HG02610 (cell line): ENCODE results near the gene SFTPA2.
"Not testable (repeated sequence)": the region's sequence is repeated elsewhere in the genome, so short reads cannot be mapped to it uniquely, and the experiment has no call there.

Experiments used
- ATAC-seq: cut with Tn5 transposase; IDR thresholded peaks from one replicate; pipeline ENCODE4 v1.9.1; 2021; ENCODE audit warnings: mild to moderate bottlenecking, moderate library complexity; ENCODE audit not compliant: unreplicated experiment

Gene SFTPA2

GRCh38 chr10:79560160-79560709 lies at the start of gene SFTPA2:
SFTPA2 (minus strand) TSS chr10:79560407; CDS start chr10:79559483, 924 bp downstream.
- no peak for ATAC-seq

- no peak for ATAC-seq
Measured at GRCh38 chr10:79608505-79609375, 48.5 kb upstream of the SFTPA2 start.

GRCh38 chr10:79605308-79605707 lies 45.1 kb upstream of the SFTPA2 start:
- ATAC-seq, result no peak

GRCh38 chr10:79604294-79604693 lies 44.1 kb upstream of the SFTPA2 start:
- ATAC-seq, result no peak

- no peak for ATAC-seq
Measured at GRCh38 chr10:79602953-79603352, 42.7 kb upstream of the SFTPA2 start.

DNA sequence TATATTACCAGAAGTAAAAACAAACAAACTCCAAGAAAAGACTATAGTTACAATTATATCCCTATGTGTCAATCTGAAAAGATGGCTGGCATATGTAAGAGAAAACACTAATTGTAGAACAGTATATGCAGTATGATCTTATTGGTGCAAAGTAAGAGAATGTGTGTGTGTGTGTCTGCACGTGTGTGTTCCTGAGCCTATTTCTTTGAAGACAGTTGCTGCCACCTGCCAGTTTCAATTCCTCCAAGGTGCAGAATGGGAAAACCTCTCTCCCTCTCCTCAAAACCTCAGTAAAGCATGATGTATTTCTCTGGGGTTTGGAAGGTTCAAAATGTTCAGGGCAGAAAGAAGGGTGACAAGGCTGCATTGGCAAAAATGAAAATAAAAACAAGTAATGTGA lies 41.7 kb upstream of the SFTPA2 start:
- ATAC-seq, result no peak

- not testable (repeated sequence) for ATAC-seq
Measured at GRCh38 chr10:79599644-79600043, 39.4 kb upstream of the SFTPA2 start.

DNA sequence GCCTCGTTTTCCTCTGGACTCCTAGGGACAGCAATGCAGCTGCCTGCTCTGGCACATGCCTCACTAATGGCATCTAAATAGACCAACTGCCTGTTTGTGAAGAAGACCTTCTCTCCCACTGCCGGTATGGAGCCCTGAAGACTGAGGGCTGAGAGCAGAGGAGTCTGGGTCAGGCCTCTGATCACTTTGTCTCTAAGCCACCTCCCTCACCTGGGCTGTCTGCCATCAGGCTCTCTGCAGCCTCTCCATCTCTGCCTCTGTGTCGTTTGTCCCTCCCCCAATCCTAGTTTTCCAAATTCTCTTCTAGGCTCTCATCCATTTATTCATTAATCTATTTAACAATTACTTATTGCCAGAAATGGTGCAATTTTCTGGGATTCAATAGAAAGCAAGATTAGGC lies 35.3 kb upstream of the SFTPA2 start:
- ATAC-seq, result no peak

- not testable (repeated sequence) for ATAC-seq
Measured at GRCh38 chr10:79594565-79594964, 34.4 kb upstream of the SFTPA2 start.

DNA sequence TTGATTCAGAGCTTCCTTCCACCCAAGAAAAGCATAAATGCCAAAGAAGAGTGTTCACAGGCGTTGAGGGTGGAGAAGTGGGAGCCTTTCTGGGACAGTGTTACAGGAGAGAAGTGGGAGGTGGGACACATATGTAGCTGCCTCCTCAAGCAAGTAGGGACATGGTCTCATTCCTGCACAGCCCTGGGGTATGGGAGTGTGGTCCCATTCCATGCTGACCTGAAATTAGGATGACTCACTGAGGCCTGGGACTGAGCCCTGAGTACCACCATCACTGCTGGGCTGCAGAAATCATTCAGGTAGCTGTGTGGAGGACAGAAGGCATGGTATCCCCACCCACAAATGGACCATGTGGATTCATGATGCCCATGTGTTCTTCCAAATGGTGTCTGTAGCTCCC lies 33.2 kb upstream of the SFTPA2 start:
- no peak for ATAC-seq

DNA sequence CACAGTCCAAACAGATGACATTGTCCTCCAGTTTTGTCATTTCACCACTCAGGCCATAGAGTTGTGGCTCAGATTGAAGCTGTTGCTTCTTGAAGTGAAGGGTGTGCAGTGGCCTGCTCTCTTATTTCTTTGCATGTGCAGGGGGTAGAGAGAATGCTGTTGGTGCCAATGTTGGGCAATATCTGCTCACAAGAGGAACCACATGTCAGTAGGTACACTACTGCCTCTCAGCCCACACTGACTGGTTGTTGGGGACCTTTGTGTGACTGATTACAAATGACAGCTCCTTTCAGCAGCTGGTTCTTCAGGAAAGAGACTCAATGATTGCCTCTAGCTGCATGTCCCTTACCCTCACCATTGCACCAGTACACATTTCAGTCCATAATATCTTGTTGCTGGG lies 28.6 kb upstream of the SFTPA2 start:
- ATAC-seq, result no peak

DNA sequence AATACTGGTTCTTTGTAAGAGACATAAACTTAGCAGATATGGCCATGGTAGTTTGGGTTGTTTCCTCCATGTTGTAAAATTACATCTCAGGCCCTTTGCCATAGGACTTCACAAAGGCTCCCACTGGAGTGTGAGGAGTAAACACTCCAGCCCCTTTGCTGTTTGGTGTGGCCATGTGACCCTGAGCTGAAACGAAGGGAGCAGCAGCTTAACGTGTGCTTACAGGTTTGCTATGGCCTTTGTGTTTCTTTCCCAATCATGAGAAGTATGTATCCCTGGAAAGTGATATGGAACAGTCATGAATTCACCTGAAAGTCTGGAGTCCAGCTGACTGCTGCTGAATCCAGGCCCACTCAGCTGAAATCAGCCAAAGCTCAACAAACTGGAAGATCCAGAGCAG lies 26.7 kb upstream of the SFTPA2 start:
- no peak for ATAC-seq

DNA sequence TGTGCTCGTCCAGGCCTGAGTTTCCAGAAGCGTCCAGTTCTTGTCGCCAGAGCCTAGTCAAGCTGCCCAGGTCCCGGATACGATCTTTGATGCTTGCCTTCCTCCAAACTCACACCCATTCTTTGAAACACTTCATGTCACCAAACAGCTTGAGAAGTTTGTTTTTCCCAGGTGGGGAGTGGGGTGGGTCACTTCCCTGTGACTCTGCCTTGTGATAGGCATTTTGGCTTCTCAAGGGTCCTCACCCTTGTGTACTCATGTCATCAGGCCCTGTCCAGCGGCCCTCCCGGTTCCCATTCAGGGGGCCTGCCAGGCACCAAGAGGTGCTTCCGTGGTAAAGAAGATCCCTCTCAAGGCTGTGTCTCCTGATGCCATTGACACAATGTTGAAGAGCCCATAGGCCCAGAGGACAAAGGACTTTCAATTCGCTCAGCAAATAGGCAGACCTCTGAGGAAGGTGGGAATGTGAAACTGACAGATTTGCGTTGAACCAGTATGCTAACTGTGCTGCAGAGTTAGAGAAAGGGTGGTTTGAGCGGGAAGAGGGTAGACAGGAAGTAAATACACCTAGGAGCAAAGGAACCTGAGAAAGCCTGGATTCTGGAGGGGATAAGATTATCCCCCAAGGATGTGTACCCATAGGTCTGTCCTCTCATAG lies 25.8 kb upstream of the SFTPA2 start:
- no peak for ATAC-seq

DNA sequence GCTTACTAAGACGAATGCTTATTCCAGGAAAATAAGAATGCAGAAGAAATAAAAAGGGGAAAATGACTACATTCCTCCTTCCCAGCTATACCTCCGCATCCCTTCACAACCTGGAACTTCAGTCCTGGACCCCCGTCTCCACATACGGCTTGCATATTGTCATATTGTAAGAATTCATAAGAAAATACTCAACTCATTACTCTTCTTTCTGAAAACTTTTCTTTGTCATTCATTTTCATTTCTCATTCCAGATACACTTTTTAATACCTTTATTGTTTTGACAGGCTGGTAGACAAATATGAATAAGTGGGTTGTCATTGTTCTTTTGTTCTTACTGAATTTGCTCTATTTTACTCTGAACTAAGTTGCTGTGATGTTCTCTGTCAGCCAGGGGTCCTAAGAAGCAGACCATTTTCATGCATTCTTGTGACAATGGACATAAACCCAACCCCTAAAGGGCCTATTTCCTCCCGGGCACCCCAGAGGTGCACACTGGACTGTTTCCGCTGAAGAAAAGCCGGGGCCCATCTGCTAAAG lies 23.3 kb upstream of the SFTPA2 start:
- ATAC-seq, result no peak

DNA sequence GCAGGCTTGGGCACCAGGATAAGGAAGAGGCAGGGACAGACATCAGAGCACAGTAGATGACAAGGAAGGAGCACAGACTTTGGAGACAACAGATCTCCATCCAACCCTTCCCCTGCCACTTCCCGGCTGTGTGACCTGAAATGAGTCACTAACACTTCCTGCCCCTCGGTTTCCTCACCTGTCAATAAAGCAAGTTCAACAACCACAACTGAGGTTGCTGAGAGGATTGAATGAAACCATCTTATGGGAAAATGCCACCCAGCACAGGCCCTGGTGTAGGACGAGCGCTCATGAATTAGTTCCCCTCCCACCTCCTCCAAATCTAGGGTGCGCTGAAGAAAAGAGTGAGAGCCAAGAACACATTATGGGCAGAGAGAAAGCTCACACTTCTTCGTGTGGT lies 22.7 kb upstream of the SFTPA2 start:
- ATAC-seq, result not testable (repeated sequence)

GRCh38 chr10:79582096-79582495 lies 21.9 kb upstream of the SFTPA2 start:
- no peak for ATAC-seq

DNA sequence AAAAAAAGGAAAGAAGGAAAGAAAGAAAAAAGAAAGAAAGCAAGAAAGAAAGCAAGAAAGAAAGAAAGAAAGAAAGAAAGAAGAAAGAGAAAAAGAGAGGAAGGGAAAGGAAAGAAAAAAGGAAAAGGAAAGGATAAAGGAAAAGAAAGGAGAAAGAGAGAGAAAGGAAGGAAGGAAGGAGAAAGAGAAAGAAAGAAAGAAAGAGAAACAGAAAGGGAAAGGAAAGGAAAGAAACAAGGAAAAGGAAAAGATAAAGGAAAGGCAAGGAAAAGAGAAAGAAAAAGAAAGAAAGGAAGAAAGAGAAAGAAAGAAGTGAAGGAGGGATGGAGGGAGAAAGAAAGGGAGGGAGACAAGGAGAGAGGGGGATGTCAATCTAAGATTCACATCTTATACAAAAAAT lies 20.8 kb upstream of the SFTPA2 start:
- ATAC-seq, result no peak

- ATAC-seq, result no peak
Measured at GRCh38 chr10:79579361-79579760, 19.2 kb upstream of the SFTPA2 start.

- ATAC-seq, result not testable (repeated sequence)
Measured at GRCh38 chr10:79570624-79571023, 10.4 kb upstream of the SFTPA2 start.

GRCh38 chr10:79563426-79563825 lies 3.2 kb upstream of the SFTPA2 start:
- ATAC-seq, result no peak

DNA sequence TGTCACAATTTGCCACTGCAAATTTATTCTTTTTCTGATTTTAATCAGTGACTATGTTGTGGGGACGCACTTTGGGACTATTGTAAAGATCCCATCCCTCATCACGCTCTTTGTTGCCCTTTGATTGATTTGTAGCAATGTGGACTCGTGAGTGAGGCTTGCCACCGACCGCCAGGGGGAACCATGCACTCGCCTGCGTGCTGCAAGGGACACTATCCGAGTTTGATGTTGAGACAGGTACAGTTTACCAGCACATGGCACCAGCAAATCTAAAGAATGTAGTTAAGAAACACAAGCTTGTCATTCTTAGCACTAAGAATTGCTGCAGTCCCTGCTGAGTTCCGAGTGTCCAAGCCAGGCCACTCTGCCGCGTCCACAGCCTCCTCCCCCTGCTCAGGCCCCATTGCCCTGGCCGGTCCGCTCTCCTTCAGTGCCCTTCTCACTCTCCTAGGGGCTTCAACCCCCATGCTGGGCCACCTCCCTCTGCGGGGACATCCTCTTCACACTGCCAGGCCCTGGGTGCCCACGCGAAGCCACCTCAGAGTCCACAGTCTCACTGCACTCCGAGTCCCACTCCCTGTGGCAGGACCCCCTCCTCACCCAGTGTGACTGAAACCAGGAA lies 2.0 kb upstream of the SFTPA2 start:
- peak; percentile 82 for ATAC-seq
